Stomach (tissue), 4 donors: ENCODE results near the gene RSAD1.

Source experiments
- CTCF ChIP-seq, 7 experiments: fragments of 450-650 bp in 4 of 7; fragments of 200-600 bp in 3 of 7; sonication (generic) in 3 of 7; IDR thresholded peaks; one replicate each; pipeline ENCODE4 v1.5.1; 2016 to 2019; ENCODE audit warnings: antibody characterized with exemption in 7 of 7, control low read depth in 2 of 7, mild to moderate bottlenecking in 1 of 7
- EP300 ChIP-seq: sonication (generic); formaldehyde crosslinking; IDR thresholded peaks from one replicate; pipeline ENCODE4 v1.6.1; 2017; ENCODE audit warnings: antibody characterized with exemption
- POLR2A ChIP-seq, 4 donors: fragments of 450-650 bp; IDR thresholded peaks; one replicate each; pipeline ENCODE4 v1.6.1; 2016; ENCODE audit warnings: antibody characterized with exemption in 4 of 4, control low read depth in 2 of 4, mild to moderate bottlenecking in 1 of 4, moderate library complexity in 1 of 4

GRCh38 chr17:50465171-50465570 lies 13.5 kb upstream of the RSAD1 start:
- TF ChIP-seq POLR2A (IDR thresholded peaks at IDR 0.05) (no peak), CTCF (IDR thresholded peaks at IDR 0.05) (no peak), EP300 (no peak)
